HG02798 (cell line): ENCODE results near the gene CLEC2L.

Experiments
- ATAC-seq: cut with Tn5 transposase; IDR thresholded peaks from one replicate; pipeline ENCODE4 v1.9.1; 2021; ENCODE audit warnings: mild to moderate bottlenecking; ENCODE audit not compliant: unreplicated experiment, poor library complexity

The CLEC2L gene

DNA sequence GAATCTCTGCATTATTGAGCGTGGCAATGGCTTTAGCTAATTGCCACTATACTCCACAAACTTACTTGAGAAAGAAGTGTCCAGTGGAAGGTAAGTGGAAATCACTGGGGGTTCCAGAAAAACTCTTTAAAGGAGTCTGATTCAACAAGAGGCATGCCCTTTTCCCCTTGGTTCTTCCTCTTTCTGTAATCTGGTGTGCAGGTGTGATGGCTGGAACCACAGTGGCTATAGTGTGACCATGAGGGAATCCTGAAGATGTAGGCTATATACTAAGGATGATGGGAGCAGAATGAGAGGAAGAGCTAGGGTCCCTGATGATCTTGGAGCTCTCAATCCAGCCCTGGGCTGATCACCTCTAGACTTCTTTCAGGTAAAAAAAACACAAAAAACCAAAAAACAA lies 2.0 kb upstream of the CLEC2L start:
- no peak for ATAC-seq

DNA sequence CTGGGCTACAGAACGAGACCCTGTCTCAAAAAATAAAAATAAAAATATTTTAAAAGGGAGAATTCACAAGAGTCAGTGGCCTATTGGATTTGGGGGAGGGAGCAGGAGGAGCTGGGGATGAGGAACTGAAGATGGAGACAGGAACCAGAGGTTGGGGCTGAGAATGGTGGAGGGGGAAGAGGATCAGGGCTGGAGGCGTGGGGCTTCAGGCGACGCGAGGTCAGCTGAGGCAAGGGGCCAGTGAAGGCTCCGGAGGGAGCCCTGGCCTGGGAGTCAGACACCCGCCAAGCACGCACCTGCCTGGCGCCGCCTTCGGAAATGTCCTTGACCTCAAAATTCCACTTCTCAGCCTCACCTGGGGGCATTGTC lies 671 bp upstream of the CLEC2L start:
- no peak for ATAC-seq

DNA sequence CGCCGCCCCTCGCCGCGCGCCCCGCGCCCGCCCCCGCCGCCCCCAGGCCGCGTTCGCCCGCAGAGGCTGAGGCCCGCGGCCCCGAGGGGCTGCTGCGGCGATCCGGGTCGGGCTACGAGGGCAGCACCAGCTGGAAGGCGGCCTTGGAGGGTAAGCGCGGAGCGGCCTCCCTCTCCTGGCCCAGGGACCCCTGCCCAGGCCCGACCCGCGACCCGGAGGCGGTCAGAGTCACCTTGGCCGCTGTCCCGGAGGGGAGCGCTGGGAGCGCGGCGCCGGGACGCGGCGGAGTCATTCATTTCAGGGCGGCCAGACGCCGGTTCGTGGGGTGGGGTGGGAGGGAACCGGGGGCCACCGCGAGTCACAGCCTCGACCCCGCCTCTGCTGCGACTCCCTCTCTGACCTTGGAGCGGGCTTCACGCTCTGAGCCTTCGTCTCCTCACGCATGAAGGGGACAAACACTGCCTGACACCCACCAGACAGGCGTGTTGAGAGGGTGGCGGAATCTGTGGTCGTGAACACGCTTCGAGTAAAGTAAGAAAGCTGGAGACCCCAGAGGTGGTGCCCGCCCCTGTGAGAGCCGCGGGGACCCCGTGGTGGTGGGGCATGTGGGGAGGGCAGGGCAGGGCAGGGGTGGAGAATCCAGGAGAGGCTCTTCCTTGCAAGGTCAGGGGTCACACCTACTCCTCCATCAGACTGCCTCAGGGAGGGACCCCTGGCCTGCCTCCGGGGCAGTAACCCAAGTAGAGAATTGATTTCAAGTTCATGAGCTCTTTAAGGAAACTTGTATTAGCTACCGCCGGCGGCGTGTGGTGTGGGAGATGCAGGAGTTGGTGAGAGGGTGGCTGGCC lies 707 bp downstream of the CLEC2L start:
- no peak for ATAC-seq

DNA sequence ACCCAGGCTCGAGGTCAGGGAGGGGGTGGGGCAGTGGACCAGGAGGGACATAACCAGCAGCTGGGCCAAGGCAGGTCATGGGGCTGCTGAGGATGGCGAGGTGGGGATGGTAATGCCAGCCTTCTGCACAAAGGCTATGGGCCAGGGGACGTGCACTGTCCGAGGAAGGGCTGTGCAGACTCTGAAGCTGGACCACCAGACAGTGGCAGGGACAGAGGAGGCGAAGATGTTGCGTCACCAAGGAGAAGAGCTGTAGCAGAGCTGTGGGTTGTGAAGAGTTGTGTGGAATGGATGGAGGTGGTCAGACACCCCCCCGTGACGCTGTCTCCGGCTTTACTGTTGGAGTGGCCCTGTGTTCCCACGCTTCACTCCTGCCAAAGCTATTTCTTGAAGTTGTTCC lies 1.8 kb downstream of the CLEC2L start:
- no peak for ATAC-seq

DNA sequence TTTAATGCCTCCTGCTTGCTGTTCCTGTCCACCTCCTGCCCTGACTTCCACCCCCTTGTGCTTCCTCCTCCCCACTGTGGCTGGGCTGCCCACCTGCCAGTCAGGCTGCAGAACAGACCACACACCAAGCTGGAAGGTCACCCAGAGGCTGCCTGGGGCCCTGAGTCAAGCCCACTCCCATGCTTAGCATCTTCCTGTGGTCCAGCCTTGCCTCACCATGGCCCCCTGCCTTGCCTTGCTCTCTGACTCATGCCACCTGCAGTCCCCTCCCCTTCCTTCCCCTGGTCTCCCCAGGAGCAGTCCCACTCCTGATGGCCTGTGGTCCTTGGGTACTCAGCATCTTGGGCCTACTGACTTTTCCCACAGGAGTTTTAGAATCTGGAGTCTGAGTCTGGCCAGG lies 2.3 kb downstream of the CLEC2L start:
- no peak for ATAC-seq

DNA sequence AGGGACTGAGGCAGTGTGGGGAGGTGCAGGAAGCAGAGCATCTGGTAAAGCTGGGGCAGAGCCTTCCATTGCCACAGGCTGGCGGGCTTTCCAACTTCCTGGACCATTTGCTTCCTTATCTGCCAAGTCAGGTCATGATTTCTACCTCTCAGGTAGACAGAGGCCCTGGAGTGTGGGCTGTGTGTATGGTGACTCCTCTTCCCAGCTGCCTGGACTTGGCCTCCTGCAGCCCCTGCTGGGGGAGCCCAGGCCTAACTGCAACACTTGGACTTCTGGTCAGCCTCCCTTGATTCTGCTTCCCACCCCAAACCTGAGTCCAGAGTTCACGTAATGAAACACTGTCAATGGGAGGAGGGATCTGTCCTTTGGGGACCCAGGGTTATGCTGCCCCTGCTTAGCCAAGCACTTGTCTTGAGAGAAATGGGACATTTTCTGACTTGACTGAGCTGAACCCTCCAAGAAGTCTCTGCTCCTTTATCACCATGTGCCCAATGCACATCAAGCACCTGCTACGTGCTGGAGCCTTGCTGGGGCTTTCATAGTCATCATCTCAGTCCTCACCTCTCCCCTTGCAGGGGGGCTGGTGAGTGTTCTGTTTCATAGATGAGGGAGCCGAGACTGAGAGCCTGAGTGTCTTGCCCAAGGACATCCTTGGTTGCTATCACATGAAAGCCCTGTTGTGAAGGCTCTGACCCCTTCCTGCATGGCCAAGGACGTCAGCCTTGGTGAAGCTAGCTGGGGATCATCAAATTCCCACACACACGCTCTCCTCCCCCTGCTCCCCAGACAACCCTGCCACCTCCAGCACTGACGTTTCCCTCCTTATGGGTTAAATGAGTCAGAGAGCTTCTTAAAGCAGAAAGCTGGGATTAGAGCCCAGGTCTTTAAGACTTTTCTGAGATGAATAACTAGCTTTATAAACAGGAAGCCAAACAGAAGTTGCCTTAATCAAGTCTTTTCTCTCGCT lies 3.4 kb downstream of the CLEC2L start:
- ATAC-seq, result no peak

DNA sequence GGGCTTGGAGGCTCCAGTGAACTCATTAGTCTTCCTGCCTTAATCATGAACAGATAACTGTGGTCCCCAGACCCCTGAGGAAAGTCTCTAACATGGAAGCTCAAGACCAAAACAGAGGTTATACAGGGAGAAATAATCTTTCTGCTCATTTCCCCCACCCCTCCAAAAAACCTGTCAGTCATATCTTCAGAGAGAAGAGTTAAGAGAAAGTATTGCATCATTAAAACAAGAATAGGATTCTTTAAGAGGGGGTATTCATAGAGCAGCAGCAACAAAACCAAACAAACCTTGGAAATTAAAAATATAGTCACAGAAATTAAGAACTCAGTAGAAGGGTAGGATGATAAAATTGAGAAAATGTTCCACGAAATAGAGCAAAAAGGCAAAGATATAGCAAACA lies 7.6 kb downstream of the CLEC2L start:
- no peak for ATAC-seq

DNA sequence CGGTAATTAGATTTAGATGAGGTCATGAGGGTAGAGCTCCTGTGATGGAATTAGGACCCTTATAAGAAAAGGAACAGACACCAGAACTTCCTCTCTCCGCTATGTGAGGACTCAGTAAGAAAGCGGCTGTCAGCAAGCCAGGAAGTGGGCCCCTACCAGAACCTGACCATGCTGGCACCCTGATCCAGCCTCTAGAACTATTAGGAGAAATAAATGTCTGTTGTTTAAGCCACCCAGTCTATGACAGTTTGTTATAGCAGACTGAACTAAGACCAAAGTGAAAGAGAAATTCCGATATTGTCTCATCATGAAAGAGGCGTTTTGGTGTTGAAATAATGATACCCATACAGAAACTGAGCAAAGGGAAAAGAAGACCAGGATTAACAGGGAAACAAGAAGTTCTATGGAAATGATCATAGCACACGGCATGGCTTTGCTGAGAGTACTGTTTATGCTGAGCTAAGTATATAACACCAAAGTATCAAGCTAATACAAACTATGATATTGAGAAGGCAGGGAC lies 9.2 kb downstream of the CLEC2L start:
- no peak for ATAC-seq

DNA sequence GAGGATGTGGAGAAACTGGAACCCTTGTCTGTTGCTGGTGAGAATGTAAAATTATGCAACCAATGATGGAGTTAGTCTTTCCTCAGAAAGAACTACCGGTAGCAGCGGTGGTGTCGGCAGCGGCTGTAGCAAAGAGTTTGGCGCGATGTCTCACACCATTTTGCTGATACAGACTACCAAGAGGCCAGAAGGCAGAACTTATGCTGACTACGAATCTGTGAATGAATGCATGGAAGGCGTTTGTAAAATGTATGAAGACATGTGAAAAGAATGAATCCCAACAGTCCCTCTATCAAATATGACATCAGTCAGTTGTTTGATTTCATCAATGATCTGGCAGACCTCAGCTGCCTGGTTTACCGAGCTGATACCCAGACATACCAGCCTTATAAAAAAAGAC lies 10.6 kb downstream of the CLEC2L start:
- ATAC-seq, result no peak

DNA sequence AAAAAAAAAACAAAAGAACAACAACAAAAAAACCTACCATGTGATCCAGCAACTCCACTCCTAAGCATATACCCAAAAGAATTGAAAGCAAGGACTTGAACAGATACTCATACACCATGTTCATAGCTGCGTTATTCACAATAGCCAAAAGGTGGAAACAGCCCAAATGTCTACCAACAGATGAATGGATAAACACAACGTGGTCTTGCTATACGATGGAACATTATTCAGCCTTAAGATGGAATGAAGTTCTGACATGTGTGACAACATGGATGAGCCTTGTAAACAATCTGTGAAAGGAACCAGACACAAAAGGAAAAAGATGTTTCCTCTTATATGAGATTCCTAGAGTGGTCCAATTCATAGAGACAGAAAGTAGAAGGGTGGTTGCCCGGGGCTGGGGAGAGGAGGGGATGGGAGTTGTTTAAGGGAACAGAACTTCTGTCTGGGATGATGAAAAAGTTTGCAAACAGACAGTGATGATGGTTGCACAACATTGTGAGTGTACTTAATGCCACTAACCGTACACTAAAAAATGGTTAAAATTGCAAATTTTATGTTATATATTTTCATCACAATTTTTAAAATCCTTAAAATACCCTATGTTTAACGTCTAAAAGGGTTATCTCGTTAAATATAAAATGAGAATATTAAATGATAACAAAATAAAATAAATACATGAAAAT lies 11.6 kb downstream of the CLEC2L start:
- ATAC-seq, result no peak

DNA sequence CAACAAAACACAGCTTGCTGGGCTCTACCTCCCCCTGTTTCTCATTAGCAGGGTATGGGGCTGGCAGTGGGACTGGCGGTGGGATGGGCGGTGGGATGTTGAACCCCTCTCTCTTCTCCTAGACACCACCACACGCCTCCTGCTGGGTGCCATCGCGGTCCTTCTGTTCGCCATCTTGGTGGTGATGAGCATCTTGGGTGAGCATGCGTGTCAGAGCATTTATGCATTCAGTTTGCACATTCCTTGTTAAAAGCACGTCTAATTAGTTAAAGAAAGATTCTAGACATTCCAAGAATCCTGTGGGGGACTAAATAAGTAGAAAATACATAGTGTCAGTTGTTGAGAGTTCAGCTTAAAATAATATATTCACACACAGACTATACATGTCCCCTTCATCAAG lies 12.7 kb downstream of the CLEC2L start:
- no peak for ATAC-seq

DNA sequence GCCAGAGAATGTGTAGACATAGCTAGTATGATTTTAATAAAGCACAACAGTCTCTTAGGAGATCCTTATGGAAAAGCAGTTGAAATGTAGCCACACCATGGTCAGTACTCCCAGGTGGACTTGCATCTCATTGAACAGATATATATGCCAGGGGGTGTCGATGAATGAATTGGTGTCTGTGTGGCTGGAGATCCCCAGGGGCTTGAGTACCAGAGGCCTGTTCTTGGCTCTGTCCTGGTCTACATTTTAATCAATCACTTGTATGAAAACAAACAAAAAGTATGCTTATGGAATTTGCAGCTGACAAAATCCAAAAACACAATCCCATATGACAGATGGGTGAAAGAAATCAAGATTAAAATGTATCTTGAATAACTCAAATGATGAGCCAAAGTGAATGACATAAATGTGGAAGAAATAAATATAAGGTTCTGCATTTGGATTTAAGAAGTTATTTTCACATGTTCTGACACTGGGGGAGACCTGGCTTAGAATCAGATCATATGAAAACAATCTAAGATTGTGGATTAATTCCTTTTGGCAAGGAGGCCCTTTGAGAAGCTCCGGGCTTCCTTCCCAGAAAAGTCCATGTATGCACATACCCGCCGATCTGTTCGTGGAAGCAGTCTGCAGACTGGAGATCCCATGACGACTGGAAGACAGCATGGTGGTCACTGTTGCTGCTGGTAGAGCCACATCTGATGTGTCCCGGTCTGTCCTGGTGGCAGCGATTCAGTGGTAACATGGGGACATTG lies 15.6 kb downstream of the CLEC2L start:
- ATAC-seq, result no peak

DNA sequence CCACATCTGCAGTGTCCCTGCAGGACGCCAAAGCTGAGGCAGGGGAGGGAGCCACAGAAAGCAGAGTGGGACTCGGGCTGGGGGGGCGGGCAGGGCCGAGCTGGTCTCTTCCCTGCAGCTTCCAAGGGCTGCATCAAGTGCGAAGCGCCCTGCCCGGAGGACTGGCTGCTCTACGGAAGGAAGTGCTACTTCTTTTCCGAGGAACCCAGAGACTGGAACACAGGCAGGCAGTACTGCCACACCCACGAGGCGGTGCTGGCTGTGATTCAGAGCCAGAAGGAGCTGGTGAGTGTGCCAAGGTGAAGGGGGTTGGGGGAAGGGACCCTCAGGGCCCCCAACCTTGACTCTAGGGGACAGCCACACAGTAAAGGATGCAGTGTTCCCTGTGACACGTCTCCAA lies 16.7 kb downstream of the CLEC2L start:
- ATAC-seq, result no peak

DNA sequence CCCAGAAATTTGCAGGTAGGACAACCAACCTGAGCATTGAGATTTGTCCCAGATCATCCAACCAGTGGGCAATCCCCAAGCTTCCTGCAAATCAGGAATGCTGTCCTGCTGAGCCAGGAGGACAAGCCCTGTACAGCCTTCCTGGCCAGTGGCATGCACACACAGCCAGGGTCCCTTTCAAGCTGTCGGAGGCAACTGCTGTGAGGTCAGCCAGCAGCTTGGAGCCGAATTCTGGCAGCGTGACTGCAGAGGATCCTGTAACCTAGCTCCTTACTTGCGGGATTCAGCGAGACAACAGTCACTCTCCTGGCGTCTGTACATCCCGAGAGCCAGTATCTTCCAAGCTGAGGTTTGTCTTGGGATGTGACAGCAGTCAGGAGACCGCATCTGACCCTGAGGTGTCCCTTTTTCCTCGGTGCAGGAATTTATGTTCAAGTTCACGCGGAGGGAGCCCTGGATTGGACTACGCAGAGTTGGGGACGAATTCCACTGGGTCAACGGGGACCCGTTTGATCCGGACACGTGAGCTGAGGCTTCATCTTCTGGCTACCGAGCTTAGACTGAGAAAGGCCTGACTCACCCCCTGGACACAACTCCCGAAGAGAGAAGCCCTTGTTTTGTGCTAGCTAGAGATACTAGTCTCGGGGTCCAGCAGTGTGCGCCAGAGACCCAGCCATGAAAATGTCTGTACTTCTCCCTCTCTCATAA lies 18.3 kb downstream of the CLEC2L start:
- ATAC-seq, result no peak

DNA sequence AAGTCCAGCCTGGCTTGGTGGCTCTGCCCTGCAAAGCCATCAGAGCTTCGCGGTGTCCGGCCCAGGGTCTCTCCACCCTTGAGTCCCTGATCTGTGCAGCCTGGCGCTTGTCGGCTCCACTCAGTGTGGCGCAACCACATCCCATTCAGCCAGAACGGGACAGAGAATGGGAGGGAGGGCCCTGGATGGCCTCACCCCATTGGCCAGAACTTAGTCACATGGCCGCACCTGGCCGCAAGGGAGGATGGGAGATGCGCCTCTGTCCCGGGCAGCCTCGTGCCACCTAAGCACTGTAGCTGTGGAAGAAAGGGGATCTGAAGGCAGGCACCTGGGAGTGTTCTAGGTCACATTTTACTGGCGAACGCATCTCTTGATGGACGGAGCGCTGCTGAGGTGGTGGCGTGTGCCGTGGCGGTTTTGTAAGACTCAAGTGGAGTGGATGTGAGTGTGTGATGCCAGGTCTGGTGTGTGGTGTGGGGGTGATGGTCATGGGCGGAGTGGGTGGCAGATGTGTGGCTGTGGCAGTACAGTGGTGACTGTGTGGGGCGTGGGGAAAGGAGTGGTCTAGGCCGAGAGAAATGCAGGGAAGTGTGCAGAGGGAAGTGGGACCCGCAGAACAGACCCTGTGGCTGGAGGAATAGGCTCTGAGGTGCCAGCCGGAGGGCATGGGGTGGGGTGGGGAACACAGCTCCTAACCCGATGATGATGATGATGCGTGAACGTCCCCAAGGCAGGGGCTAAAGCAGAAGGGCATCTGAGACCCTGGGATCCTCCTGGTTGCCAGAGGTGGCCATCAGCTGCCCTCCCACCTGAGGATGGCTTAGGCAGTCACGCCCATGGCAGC lies 19.0 kb downstream of the CLEC2L start:
- ATAC-seq, result no peak

DNA sequence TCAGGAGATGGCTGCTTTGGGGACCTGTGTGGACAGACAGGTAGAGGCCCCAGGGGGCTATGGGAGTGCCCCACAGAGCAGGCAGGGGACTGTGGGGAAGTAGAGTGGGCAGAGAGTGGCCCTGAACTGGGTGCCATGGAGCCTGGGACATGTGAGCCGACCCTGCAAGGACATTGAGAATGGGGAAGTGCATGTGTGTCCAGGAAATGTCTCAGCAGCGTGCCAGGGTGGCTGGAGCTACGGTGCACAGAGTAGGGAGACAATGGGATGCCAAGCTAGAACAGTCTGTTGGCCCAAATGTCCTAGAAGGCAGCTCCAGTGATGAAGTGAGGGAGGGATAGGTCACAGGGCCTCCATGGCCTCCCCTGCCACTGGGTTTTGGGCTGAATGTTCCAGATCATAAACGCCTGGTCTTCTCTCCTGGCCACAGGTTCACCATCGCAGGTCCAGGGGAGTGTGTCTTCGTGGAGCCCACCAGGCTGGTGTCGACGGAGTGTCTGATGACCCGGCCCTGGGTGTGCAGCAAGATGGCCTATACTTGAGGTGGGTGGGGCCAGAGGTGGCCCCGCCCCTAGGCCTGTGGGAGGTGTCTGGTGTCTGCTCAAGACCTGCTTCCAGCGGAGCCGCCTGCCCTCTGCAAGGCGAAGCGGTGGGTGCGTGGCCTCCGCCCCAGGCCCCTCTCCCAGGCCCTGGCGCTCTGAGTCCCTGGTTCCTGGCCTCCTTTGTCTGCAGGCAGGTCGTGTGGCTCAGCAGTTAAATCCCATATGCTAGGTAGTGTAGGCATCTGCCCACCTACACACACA lies 20.5 kb downstream of the CLEC2L start:
- ATAC-seq, result no peak

DNA sequence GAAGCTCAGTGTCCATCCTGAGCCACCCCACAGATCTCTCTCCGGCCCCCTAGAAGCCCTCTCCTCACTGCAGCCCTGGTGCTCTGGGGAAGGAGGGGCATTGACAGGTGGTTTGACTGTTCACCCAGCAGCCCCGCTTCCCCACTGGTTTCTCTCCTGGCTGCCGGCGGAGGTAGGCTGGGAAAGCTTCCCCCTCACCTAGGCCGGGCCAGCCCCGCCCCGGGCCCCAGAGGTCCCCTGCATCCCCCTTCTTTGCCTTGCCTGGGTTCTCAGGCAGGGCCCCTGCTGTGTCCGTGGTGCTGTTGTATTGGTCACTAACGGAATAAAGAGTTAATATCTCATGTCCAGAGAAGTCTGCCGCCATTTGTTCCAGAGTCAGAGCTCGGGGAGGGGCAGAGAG lies 21.2 kb downstream of the CLEC2L start:
- no peak for ATAC-seq
